Activated CD4-positive, alpha-beta T cell treated with anti-CD3 and anti-CD28 coated beads for 1 hour (primary cell): Measurements from ENCODE around the gene TMEM59.
"Not testable (repeated sequence)": the region's sequence is repeated elsewhere in the genome, so short reads cannot be mapped to it uniquely, and the experiment has no call there.

Experiments
- DNase-seq: peaks from one replicate; pipeline ENCODE4 v3.0.0-alpha.2; 2020

TMEM59 gene

GRCh38 chr1:54052431-54052933, 522 bp downstream of the TMEM59 start:
- no peak for DNase-seq

- DNase-seq: no peak
Observed at GRCh38 chr1:54051933-54052430, 1.0 kb downstream of the TMEM59 start.

GRCh38 chr1:54050435-54050834, 2.6 kb downstream of the TMEM59 start:
- DNase-seq: not testable (repeated sequence)

GRCh38 chr1:54047384-54048305, 5.4 kb downstream of the TMEM59 start:
- no peak for DNase-seq

- no peak for DNase-seq
Observed at GRCh38 chr1:54046671-54047383, 6.2 kb downstream of the TMEM59 start.

GRCh38 chr1:54045496-54045895, 7.5 kb downstream of the TMEM59 start:
- DNase-seq: no peak

- DNase-seq: no peak
Observed at GRCh38 chr1:54041806-54042205, 11.2 kb downstream of the TMEM59 start.

GRCh38 chr1:54037476-54037875, 15.5 kb downstream of the TMEM59 start:
- DNase-seq: no peak

GRCh38 chr1:54028306-54029251, 24.4 kb downstream of the TMEM59 start:
- no peak for DNase-seq

- DNase-seq: no peak
Observed at GRCh38 chr1:54027848-54028247, 25.2 kb downstream of the TMEM59 start.

- not testable (repeated sequence) for DNase-seq
Observed at GRCh38 chr1:54024811-54025210, 28.2 kb downstream of the TMEM59 start.

GRCh38 chr1:54024358-54024757, 28.6 kb downstream of the TMEM59 start:
- DNase-seq: no peak

GRCh38 chr1:54019562-54020176, 33.3 kb downstream of the TMEM59 start:
- DNase-seq: not testable (repeated sequence)

GRCh38 chr1:54018635-54019034, 34.4 kb downstream of the TMEM59 start:
- DNase-seq: no peak

- DNase-seq: no peak
Observed at GRCh38 chr1:54017979-54018378, 35.0 kb downstream of the TMEM59 start, which contains the start of gene LDLRAD1. Gene LDLRAD1 (minus strand): TSS chr1:54018186. CDS start chr1:54018112, 74 bp downstream.

GRCh38 chr1:54016343-54017282, 36.4 kb downstream of the TMEM59 start:
- no peak for DNase-seq

GRCh38 chr1:54014009-54014629, 38.9 kb downstream of the TMEM59 start:
- no peak for DNase-seq

- no peak for DNase-seq
Observed at GRCh38 chr1:54013393-54014008, 39.5 kb downstream of the TMEM59 start.

GRCh38 chr1:54012863-54013262, 40.1 kb downstream of the TMEM59 start:
- no peak for DNase-seq

GRCh38 chr1:54012008-54012325, 41.0 kb downstream of the TMEM59 start:
- no peak for DNase-seq
